HepG2 (cell line): ENCODE results near the gene ATP1A1. TPM values are rescaled to one million over a fixed set of nuclear protein-coding genes. Genes with fewer than 3 reads are reported as not detected.

Source experiments
- BCL3 ChIP-seq: sonication (generic); formaldehyde crosslinking; IDR thresholded peaks from 2 replicates; pipeline ENCODE4 v1.5.1; 2020; ENCODE audit warnings: mild to moderate bottlenecking, missing genetic modification reagents, moderate library complexity
- CBFB ChIP-seq: sonication (generic); formaldehyde crosslinking; IDR thresholded peaks from 2 replicates; pipeline ENCODE4 v1.4.0; 2020; ENCODE audit warnings: missing genetic modification reagents
- E2F1 ChIP-seq: sonication (generic); formaldehyde crosslinking; IDR thresholded peaks from 2 replicates; pipeline ENCODE4 v1.5.0; 2020; ENCODE audit warnings: missing genetic modification reagents
- HOMEZ ChIP-seq: IDR thresholded peaks from 2 replicates; pipeline ENCODE4 v1.6.1; 2016; ENCODE audit warnings: low read depth
- KAT7 ChIP-seq: IDR thresholded peaks from 2 replicates; pipeline ENCODE4 v1.6.1; 2018; ENCODE audit warnings: borderline replicate concordance, missing compliant biosample characterization
- KDM1A ChIP-seq: IDR thresholded peaks from 2 replicates; pipeline ENCODE4 v1.6.1; 2016; ENCODE audit warnings: missing compliant biosample characterization
- MTF1 ChIP-seq: sonication (generic); formaldehyde crosslinking; IDR thresholded peaks from 2 replicates; pipeline ENCODE4 v1.5.0; 2020; ENCODE audit warnings: missing genetic modification reagents
- PHF8 ChIP-seq: sonication (generic); formaldehyde crosslinking; IDR thresholded peaks from 2 replicates; pipeline ENCODE4 v1.5.0; 2020; ENCODE audit warnings: missing genetic modification reagents
- SALL1 ChIP-seq: sonication (generic); formaldehyde crosslinking; IDR thresholded peaks from 2 replicates; pipeline ENCODE4 v1.8.0; 2022; ENCODE audit warnings: mild to moderate bottlenecking, missing genetic modification reagents
- SALL2 ChIP-seq: sonication (generic); formaldehyde crosslinking; IDR thresholded peaks from 2 replicates; pipeline ENCODE4 v1.8.1; 2023; ENCODE audit warnings: mild to moderate bottlenecking, missing genetic modification reagents, inconsistent platforms
- TBX3 ChIP-seq: fragments of 450-650 bp; IDR thresholded peaks from 2 replicates; pipeline ENCODE4 v1.6.1; 2017; ENCODE audit warnings: antibody characterized with exemption, mild to moderate bottlenecking, inconsistent platforms, borderline replicate concordance
- ZBTB4 ChIP-seq: sonication (generic); formaldehyde crosslinking; IDR thresholded peaks from 2 replicates; pipeline ENCODE4 v1.4.0; 2020; ENCODE audit warnings: missing genetic modification reagents, mild to moderate bottlenecking, borderline replicate concordance
- ZBTB46 ChIP-seq: sonication (generic); formaldehyde crosslinking; IDR thresholded peaks from 2 replicates; pipeline ENCODE4 v1.4.0; 2020; ENCODE audit warnings: mild to moderate bottlenecking, missing genetic modification reagents, borderline replicate concordance
- ZFP90 ChIP-seq: sonication (generic); formaldehyde crosslinking; IDR thresholded peaks from 2 replicates; pipeline ENCODE4 v1.8.0; 2022; ENCODE audit warnings: missing genetic modification reagents, mild to moderate bottlenecking, inconsistent platforms, borderline replicate concordance
- ZKSCAN1 ChIP-seq: fragments of 150-350 bp; IDR thresholded peaks from 2 replicates; pipeline ENCODE4 v1.6.1; 2014; ENCODE audit warnings: low read length
- ZNF124 ChIP-seq: sonication (generic); formaldehyde crosslinking; IDR thresholded peaks from 2 replicates; pipeline ENCODE4 v1.4.0; 2020; ENCODE audit warnings: missing genetic modification reagents
- ZNF276 ChIP-seq: sonication (generic); formaldehyde crosslinking; IDR thresholded peaks from 2 replicates; pipeline ENCODE4 v1.4.0; 2020; ENCODE audit warnings: mild to moderate bottlenecking, low read depth, missing genetic modification reagents
- polyA plus RNA-seq, 8 experiments: library from polyadenylated mRNA; depleted of rRNA in 3 of 8; stranded (reverse) in 7 of 8; unstranded in 1 of 8; fragments of >200 nt; fragmentation: Illumina TruSeq in 4 of 8; extraction: Trizol in 4 of 8; gene quantifications; 2 replicates each; pipeline versions ENCODE4 v1.2.1 to v1.2.3, GENCODE V29; 2011 to 2016; ENCODE audit warnings: low read depth in 4 of 8, missing spikeins in 1 of 8, mixed read lengths in 1 of 8; ENCODE audit not compliant: insufficient read depth in 1 of 8
- total RNA-seq, 5 experiments: library from RNA; depleted of rRNA; stranded (reverse); fragments of >200 nt; fragmentation: Illumina TruSeq; extraction: Trizol; gene quantifications; 2 replicates each; pipeline ENCODE4 v1.2.3, GENCODE V29; 2016; ENCODE audit warnings: low read depth in 1 of 5

The ATP1A1 gene
- total and polyA plus RNA-seq, 2 of the 13 experiments (the other 11 are each of a cell fraction or from before 2014, with no cell fraction given): 280 to 705 TPM

- TF ChIP-seq BCL3 (CRISPR knock-in tag): peak; percentile 34; the same call in 1 of the 2 replicates
- TF ChIP-seq PHF8 (CRISPR knock-in tag): peak; percentile 71
- TF ChIP-seq ZNF276 (CRISPR knock-in tag): no peak
- TF ChIP-seq MTF1 (CRISPR knock-in tag): no peak
- TF ChIP-seq ZBTB46 (CRISPR knock-in tag): no peak
- 0 out of 2 replicates have a peak, but pooled peaks have one; percentile 32 for TF ChIP-seq E2F1 (CRISPR knock-in tag)
- TF ChIP-seq KDM1A (CRISPR knock-in tag): 0 out of 2 replicates have a peak, but pooled peaks have one; percentile 51
- TF ChIP-seq TBX3: no peak
- peak; percentile 77 for TF ChIP-seq SALL1 (CRISPR knock-in tag)
- TF ChIP-seq KAT7: peak; percentile 28; the same call in 1 of the 2 replicates
- TF ChIP-seq ZFP90 (CRISPR knock-in tag): peak; percentile 75; the same call in 1 of the 2 replicates
- TF ChIP-seq CBFB (CRISPR knock-in tag): peak; percentile 64
- peak; percentile 85 for TF ChIP-seq SALL2 (CRISPR knock-in tag)
- TF ChIP-seq HOMEZ (CRISPR knock-in tag): no peak
- TF ChIP-seq ZNF124: no peak
- no peak for TF ChIP-seq ZKSCAN1
- TF ChIP-seq ZBTB4 (CRISPR knock-in tag): peak; percentile 70; the same call in 1 of the 2 replicates
Measured at GRCh38 chr1:116372651-116373430, at the start of gene ATP1A1 (continued).
